HG02763 (cell line): Measurements from ENCODE around the gene MAGEB3.

Experiments used
- ATAC-seq: cut with Tn5 transposase; IDR thresholded peaks from one replicate; pipeline ENCODE4 v1.9.1; 2021; ENCODE audit warnings: mild to moderate bottlenecking, moderate library complexity; ENCODE audit not compliant: unreplicated experiment

The MAGEB3 gene

GRCh38 chrX:30278365-30278764 is 47.9 kb downstream of the MAGEB3 start:
- no peak for ATAC-seq

DNA sequence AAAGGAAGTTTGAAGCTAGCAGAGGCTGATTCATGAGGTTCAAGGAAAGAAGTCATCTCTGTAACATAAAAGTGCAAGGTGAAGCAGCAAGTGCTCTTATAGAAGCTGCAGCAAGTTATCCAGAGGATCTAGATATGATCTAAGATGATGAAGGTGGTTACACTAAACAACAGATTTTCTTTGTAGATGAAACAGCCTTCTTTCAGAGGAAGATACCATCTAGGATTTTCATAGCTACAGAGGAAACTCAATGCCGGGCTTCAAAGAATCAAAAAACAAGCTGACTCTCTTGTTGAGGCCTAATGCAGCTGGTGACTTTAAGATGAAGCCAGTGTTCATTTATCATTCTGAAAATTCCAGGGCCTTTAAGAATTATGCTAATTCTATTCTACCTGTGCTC is 50.0 kb downstream of the MAGEB3 start:
- no peak for ATAC-seq

DNA sequence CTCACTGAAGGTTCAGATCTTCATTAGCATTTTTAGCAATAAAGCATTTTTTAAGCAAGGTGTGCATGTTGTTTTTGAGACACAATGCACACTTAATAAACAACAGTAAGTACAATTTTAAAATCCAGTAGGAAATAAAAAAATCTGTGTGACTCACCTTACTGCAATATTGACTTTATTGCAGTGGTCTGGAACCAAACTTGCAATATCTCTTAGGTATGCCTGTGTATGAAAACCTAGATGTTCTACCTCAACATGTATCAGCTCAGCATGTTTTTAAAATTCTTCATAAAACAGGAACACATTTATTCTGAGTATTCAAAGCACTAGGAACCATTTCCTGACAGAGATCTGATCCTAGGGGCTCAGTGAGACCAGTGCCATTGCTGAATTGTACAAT is 52.1 kb downstream of the MAGEB3 start:
- no peak for ATAC-seq

DNA sequence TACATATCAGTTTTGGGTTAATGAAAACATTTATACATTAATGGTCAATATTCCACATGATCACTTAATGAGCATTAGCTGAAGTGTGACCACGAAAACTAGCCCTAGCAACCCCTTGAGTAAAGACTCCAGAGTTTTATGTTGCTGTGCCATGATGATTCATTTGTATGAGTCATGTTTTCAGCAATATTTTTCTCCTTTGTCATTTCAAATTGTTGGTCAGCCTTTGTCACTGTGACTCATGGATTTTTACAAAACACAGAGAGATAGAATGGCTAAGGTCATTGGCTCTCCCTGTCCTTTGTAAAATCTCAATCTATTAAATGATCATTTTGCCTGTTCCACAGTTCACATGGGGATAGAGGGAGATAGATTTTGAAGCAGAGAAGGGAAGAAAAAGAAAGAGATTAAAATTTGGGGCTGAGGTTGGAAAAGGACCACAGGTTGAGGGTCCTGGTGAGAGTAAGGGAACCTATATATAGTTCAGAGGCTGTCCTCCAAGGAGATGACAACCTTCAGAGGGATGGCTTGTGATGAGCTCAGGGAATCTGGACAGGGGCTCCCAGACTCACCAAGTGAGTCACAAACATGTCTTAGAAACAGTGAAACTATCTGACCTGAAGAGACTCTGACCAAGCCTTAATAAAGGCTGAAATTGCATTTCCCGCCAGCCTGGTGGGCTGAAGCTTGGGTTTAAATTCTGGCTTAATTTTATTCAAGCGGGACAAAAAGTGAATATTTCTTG is 53.2 kb downstream of the MAGEB3 start:
- ATAC-seq, result no peak
